ENCODE measurements around the gene SCN5A.

SCN5A gene

GRCh38 chr3:38556640-38557358 is 92.7 kb downstream of the SCN5A start:
- no peak for DNase-seq

- no peak for DNase-seq
Measured at GRCh38 chr3:38555926-38556325, 93.6 kb downstream of the SCN5A start.

GRCh38 chr3:38555149-38555840 is 94.2 kb downstream of the SCN5A start:
- no peak for DNase-seq

DNA sequence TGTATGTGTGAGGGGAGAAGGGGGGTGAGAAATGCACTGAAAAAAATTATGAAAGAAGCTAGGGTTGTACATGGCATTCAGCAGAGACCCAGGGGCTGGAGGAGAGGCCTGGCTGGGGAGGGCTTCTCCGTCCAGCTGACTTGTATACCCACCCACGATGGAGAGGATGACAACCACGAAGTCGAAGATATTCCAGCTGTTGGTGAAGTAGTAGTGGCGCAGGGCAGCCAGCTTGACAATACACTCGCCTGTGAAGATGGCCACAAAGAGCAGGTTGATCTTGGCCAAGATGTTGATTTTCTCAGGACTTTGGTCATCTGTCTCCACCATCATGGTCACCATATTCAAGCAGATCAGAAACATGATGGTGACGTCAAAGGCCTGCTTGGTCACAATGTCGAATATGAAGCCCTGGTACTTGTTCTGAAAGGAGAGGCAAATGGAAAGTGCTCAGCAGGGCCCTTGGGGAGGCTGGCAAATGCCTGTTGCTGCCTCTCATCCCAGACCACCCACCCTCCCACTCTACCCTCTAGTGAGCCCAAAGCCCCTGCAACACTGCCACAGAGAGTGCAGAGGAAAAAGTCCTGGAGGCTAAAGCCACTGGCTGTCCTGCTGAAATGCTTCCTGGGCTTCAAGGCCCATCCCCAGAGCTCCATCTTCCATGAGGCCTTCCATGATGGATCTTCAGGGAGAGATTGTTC is 95.2 kb downstream of the SCN5A start:
- DNase-seq, result no peak

- no peak for DNase-seq
Measured at GRCh38 chr3:38553071-38553470, 96.4 kb downstream of the SCN5A start.

- no peak for DNase-seq
Measured at GRCh38 chr3:38552364-38552763, 97.1 kb downstream of the SCN5A start.

DNA sequence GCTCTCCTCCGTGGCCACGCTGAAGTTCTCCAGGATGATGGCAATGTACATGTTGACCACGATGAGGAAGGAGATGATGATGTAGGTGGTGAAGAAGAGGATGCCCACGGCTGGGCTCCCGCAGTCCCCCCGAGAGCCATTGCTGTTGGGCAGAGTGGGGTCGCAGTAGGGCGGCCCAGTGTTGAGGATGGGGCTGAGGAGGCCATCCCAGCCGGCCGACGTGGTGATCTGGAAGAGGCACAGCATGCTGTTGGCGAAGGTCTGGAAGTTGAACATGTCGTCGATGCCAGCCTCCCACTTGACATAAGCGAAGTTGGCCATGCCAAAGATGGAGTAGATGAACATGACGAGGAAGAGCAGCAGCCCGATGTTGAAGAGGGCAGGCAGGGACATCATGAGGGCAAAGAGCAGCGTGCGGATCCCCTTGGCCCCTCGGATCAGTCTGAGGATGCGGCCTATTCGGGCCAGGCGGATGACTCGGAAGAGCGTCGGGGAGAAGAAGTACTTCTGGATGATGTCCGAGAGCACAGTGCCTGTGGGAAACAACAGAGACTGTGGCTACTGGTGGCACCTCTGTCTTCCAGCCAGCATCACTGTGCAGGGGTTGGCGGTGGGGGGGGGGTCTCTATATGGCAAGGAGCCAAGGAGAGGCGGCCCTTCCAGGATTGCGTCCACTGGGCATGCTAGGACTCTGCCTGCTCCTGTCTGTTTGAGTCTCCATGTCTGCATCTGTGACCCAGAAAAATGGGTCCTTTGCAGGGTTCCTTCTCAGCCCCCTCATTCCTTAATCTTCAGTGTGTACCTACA is 98.3 kb downstream of the SCN5A start:
- DNase-seq, result no peak

DNA sequence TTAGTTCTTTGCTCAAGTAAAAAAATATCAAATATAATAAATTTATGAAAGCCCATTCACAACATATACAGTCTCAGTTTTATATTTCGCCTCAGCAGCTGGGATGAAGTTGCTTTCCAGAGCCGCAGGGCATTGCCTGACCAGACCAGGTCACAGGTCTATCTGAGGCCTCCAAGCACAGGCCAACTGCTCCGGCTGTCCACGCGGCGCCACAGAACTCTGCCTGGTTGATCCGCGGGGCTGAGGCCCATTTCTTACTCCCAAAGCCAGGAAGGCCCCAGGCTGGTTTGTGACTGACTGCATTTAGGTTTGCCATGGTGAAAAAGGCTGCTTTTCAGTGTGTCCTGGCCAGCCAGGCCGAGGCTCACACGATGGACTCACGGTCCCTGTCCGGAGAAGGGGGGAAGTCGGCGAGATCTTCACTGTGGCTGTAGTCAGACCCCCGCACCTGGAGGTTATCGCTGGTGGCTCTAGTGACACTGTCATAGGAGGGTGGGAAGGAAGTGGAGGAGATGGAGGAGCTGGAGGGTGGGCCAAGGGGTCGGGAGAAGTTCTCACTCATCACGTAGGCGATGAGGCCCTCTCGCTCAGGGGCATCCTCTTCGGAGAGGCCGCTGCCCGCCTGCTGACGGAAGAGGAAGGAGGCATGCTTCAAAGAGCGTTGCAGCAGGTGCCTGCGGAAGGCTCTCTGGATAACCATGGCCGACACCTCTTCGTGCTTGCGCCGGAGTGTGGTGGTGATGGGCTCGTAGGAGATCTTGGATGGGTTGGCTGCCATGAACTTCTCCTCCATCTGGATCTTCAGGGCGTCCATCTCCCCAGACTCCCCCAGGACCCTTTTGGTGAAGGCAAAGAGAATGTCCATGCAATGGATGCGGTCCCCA is 99.3 kb downstream of the SCN5A start:
- no peak for DNase-seq

GRCh38 chr3:38549486-38549885 is 100.0 kb downstream of the SCN5A start:
- no peak for DNase-seq

DNA sequence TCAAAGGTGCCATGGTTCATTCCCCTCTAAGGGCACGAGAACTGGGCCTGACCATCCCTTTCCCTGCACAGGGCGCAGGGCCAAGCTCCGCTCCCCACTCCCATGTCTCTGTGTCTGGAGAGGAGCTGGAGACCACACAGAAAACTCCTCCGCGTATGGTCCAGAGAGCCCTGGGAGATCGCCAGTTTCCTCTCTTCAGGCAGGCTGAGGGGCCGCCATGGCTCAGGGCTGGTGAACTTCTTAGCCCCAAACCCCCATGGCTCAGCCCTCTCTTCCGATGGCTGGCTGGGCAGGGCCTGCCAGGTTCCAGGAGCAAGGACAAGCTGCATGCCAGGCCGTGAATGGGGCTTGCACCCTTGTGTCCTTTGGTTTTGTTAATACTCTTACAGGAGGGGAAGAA is 100.4 kb downstream of the SCN5A start:
- DNase-seq, result no peak

DNA sequence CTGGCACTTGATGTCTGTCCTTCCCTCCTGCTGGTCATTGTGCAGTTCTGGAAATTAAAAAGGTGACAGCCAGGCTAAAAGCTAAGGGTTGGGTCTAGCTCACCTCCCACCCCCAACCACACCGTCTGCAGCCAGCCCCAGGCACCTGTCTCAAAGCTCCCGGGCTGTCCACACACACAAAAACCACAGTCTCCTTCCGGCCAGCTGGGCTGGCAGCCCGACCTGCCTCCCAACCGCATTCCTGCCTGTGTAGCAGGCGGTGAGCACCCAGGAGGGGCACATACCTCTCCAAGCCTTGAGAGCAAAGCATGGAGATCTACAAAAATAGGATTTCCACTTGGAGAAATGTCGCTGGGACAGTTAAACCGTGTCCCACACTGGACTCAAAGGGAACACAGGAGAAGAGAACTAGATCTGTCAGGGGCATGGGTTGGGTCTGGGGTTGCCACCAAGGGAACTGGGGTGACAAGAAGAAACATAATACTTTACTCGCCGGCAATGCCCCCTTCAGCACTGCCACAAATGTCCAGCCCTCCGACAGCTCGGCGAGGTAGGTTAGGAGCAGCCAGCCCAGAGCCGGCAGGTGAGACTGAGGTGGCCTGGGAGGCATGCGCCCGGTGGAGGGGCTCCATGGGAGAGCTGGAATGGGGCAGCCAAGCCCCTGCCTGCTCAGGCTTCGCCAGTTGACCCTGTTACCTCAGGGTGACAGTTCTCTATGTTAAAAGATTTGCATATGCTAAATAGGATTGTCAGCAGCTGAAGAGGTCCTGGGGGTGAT is 101.1 kb downstream of the SCN5A start:
- no peak for DNase-seq

GRCh38 chr3:38545983-38546382 is 103.5 kb downstream of the SCN5A start:
- no peak for DNase-seq

DNA sequence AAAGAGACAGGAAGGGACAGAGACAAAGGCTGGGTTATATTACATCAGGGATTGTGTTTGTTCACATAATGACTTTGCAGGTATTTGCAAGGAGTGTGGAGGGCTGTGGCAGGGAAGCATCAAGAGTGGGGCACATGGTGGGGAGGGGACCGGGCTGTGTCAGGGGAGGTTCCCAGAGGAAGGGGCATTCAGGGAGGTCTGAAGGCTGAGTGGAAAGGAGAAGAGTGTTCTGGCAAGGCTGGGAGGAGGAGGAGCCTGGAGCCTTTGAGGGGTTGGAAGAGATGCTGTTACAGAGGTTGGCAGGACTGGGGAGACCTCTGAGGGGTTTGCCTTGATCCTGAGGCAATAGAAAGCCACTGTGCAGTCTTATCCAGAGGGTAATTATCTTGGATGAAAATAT is 103.9 kb downstream of the SCN5A start:
- DNase-seq, result no peak

- DNase-seq, result no peak
Measured at GRCh38 chr3:38544926-38545325, 104.6 kb downstream of the SCN5A start.

- DNase-seq, result no peak
Measured at GRCh38 chr3:38543586-38543985, 105.9 kb downstream of the SCN5A start.

DNA sequence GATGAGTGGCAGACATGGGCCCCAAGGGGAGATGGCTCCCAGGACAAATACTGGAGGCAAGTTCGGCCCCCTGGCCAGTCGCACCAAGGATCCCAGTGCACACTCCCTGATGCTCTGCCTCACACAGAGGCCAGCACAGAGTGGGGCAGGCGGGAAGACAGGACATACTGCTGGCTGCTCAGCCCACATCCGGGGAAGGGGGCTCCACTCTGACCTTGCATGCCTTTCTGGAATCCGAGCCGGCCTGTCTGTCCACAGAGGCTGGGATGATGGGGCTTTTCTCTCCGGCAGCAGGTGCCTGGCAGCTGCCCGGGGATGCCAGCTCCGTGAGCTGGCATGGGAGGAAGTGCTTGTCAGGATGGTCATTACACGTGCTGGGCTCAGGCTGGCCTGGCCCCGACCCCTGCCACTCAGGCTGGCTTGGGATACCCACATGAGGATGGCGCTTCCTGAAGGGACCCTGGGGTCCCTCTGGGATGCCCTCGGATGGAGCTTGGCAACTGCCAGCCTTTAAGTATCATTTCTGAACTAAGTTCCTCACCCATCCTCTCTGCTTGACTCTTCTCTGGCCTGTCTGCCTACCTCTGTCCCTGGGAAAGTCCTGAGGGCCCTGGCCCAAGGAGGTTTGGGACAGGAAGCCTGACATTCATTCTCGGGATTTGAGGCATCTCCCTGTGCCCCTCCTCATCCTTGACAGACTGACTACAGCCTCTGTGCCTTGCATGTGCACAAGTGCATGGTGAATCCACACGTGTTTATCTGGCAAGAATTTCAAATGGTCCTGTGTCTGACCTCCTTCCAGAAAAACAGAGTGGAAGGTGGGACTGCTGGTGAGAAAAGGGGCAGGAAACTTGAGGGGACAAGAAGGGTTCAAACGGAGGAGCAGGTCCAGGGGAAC is 106.8 kb downstream of the SCN5A start:
- DNase-seq, result no peak

GRCh38 chr3:38541806-38542205 is 107.7 kb downstream of the SCN5A start:
- DNase-seq, result no peak

DNA sequence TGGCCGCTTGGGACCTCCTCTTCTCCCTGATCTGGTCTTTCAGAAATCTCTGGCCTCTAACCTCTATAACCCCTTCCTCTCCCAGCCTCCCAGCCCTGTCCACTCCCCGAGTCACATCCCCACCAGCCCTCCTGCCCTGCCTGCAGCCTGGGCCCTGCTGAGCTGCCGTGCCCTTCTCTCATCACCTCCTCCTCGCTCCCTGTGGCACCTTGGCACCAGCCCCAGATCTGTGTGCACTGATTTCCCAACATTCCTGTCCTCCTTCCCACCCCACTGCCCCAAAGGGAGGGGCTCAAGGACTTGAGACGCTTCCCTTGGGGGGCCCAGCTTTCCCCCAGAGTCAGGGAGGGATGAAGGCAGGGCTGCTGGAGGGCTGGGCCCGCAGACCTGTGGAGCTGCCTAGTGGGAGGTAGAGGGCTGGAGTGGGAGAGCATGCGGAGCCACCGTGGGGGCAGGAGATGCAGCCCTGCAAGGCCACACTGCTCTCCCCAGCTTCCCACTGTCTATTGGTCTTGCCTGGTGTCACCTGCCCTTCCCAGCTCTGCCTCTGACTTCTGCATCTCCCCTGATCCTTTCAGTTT is 110.6 kb downstream of the SCN5A start:
- DNase-seq, result no peak

GRCh38 chr3:38536671-38537070 is 112.8 kb downstream of the SCN5A start:
- no peak for DNase-seq

GRCh38 chr3:38534604-38535003 is 114.9 kb downstream of the SCN5A start:
- DNase-seq, result no peak

Measured in kidney glomerular epithelial cell (primary cell).